HCT116 (cell line): ENCODE data around the gene CDC42BPA. TPM values are rescaled to one million over a fixed set of nuclear protein-coding genes. Genes with fewer than 3 reads are reported as not detected.

ENCODE experiments used
- ATAC-seq: fragments of 200-7000 bp; cut with Tn5 transposase; 2 replicates; pipeline ENCODE4 v1.9.1; 2020; ENCODE audit warnings: mild to moderate bottlenecking, moderate library complexity
- BruUV-seq: library from RNA; stranded (reverse); fragments of 400-500 nt; replicated peaks from 2 replicates; lab custom pipeline; 2021; lab: Mats Ljungman, UMichigan
- CTCF ChIA-PET: fragments of 300-600 bp; sonication (Branson Sonifier 250); formaldehyde crosslinking; loops from one replicate; lab custom pipeline; 2021; ENCODE audit warnings: antibody characterized with exemption; lab: Charles Lee
- POLR2A ChIA-PET: fragments of 300-600, 350-600 bp; sonication (Branson Sonifier 250); formaldehyde crosslinking; loops from one replicate; lab custom pipeline; 2021; ENCODE audit warnings: antibody characterized with exemption; lab: Charles Lee
- RAD21 ChIA-PET, 2 experiments: fragments of 300-600 bp; sonication (Branson Sonifier 250); formaldehyde crosslinking; loops; one replicate each; lab custom pipeline; 2023; ENCODE audit warnings: low total read pairs in 2 of 2; ENCODE audit not compliant: uncharacterized antibody in 2 of 2, unreplicated experiment in 2 of 2, low non-redundant PET in 1 of 2; lab: Charles Lee
- DNase-seq: peaks from one replicate; pipeline ENCODE4 v3.0.0-alpha.2; 2010; ENCODE audit warnings: low read depth, low spot score
- H2AFZ ChIP-seq: fragments of 200-600 bp; shearing (Covaris generic), sonication (generic); 2 replicates; pipeline ENCODE4 v1.6.1; 2017; ENCODE audit warnings: low read depth, mixed run types, mixed read lengths, antibody characterized with exemption, low read length; ENCODE audit not compliant: poor library complexity, severe bottlenecking
- H3K27ac ChIP-seq: 2 replicates; pipeline ENCODE4 v1.5.1; 2012; ENCODE audit warnings: low read depth, low read length
- H3K27me3 ChIP-seq: fragments of 200-600 bp; sonication (generic); 2 replicates; pipeline ENCODE4 v1.6.1; 2016; ENCODE audit warnings: mixed run types, low read length, mixed read lengths; ENCODE audit not compliant: insufficient read depth
- H3K36me3 ChIP-seq, 2 experiments: fragments of 200-500 bp in 1 of 2; fragments of 200-600 bp in 1 of 2; sonication (Bioruptor generic) in 1 of 2; sonication (generic) in 1 of 2; 2 replicates each; pipeline versions ENCODE4 v1.5.1 to v1.6.1; 2014 to 2016; ENCODE audit warnings: low read length in 2 of 2, inconsistent platforms in 1 of 2, mixed read lengths in 1 of 2, mixed run types in 1 of 2; ENCODE audit not compliant: insufficient read depth in 2 of 2, control insufficient read depth in 1 of 2
- H3K4me1 ChIP-seq, 2 experiments: fragments of 200-600 bp in 1 of 2; sonication (generic) in 1 of 2; 2 replicates each; pipeline versions ENCODE4 v1.5.1 to v1.6.1; 2012 to 2017; ENCODE audit warnings: low read length in 2 of 2, inconsistent platforms in 1 of 2, mild to moderate bottlenecking in 1 of 2, mixed read lengths in 1 of 2, mixed run types in 1 of 2, moderate library complexity in 1 of 2; ENCODE audit not compliant: insufficient read depth in 2 of 2, control insufficient read depth in 1 of 2
- H3K4me2 ChIP-seq: fragments of 200-600 bp; sonication (generic); 2 replicates; pipeline ENCODE4 v1.6.1; 2017; ENCODE audit warnings: mixed run types, low read length, mixed read lengths
- H3K4me3 ChIP-seq, 2 experiments: fragments of 200-600 bp in 1 of 2; sonication (generic) in 1 of 2; replicated peaks in 1 of 2; 2 replicates each; pipeline ENCODE4 v1.5.1; 2011 to 2016; ENCODE audit warnings: low read length in 2 of 2, control low read depth in 1 of 2, low read depth in 1 of 2, mild to moderate bottlenecking in 1 of 2, mixed read lengths in 1 of 2, mixed run types in 1 of 2
- H3K79me2 ChIP-seq: fragments of 200-600 bp; sonication (generic); 2 replicates; pipeline ENCODE4 v1.6.1; 2017; ENCODE audit warnings: mild to moderate bottlenecking, mixed run types, low read length, moderate library complexity, mixed read lengths; ENCODE audit not compliant: insufficient read depth
- H3K9ac ChIP-seq: fragments of 200-600 bp; sonication (generic); 2 replicates; pipeline ENCODE4 v1.6.1; 2016; ENCODE audit warnings: low read length, mixed read lengths
- H3K9me2 ChIP-seq: fragments of 200-600 bp; sonication (generic), shearing (Covaris generic); 2 replicates; pipeline ENCODE4 v1.6.1; 2017; ENCODE audit warnings: mixed run types, mild to moderate bottlenecking, moderate library complexity; ENCODE audit not compliant: insufficient read depth
- H3K9me3 ChIP-seq, 2 experiments: fragments of 200-500 bp in 1 of 2; fragments of 200-600 bp in 1 of 2; sonication (Bioruptor generic) in 1 of 2; sonication (generic) in 1 of 2; 2 replicates each; pipeline ENCODE4 v1.6.1; 2014 to 2017; ENCODE audit warnings: low read length in 2 of 2, mixed read lengths in 2 of 2, inconsistent platforms in 1 of 2, low read depth in 1 of 2, mild to moderate bottlenecking in 1 of 2, mixed run types in 1 of 2, moderate library complexity in 1 of 2; ENCODE audit not compliant: control insufficient read depth in 1 of 2, insufficient read depth in 1 of 2
- H4K20me1 ChIP-seq: fragments of 200-600 bp; sonication (generic), shearing (Covaris generic); 2 replicates; pipeline ENCODE4 v1.6.1; 2017; ENCODE audit warnings: mixed run types, mild to moderate bottlenecking, moderate library complexity; ENCODE audit not compliant: insufficient read depth
- ATF3 ChIP-seq: IDR thresholded peaks from 2 replicates; pipeline ENCODE4 v1.6.1; 2012
- EZH2 ChIP-seq: fragments of 200-600 bp; sonication (generic); IDR thresholded peaks from 2 replicates; pipeline ENCODE4 v1.6.1; 2017; ENCODE audit warnings: antibody characterized with exemption, mixed run types
- EZH2phosphoT487 ChIP-seq: fragments of 200-600 bp; IDR thresholded peaks from 2 replicates; pipeline ENCODE4 v1.6.1; 2018; ENCODE audit warnings: antibody characterized with exemption, borderline replicate concordance
- MAX ChIP-seq: IDR thresholded peaks from 2 replicates; pipeline ENCODE4 v1.6.1; 2012
- POLR2A ChIP-seq: IDR thresholded peaks from 2 replicates; pipeline ENCODE4 v1.7.0; 2011; ENCODE audit warnings: borderline replicate concordance; ENCODE audit not compliant: insufficient read depth, insufficient read length; ENCODE audit errors: extremely low read depth
- REST ChIP-seq: IDR thresholded peaks from 2 replicates; pipeline ENCODE4 v1.6.1; 2012; ENCODE audit warnings: low read depth
- SRF ChIP-seq: IDR thresholded peaks from 2 replicates; pipeline ENCODE4 v1.6.1; 2012; ENCODE audit warnings: low read depth
- YY1 ChIP-seq: IDR thresholded peaks from 2 replicates; pipeline ENCODE4 v1.6.1; 2011; ENCODE audit warnings: low read length, low read depth, moderate library complexity, mild to moderate bottlenecking; ENCODE audit not compliant: insufficient replicate concordance; ENCODE audit errors: extremely low read depth
- ZBTB33 ChIP-seq: IDR thresholded peaks from 2 replicates; pipeline ENCODE4 v1.6.1; 2011; ENCODE audit warnings: mild to moderate bottlenecking, low read length, moderate library complexity; ENCODE audit not compliant: insufficient replicate concordance; ENCODE audit errors: extremely low read depth
- ZNF274 ChIP-seq: fragments of 200-500 bp; sonication (Bioruptor generic); IDR thresholded peaks from 2 replicates; pipeline ENCODE4 v1.6.1; 2014; ENCODE audit warnings: mild to moderate bottlenecking, low read depth, low read length, inconsistent platforms
- intact Hi-C: fragments of 100-400 bp; cut with micrococcal nuclease; formaldehyde crosslinking; loops from 2 replicates; pipeline ENCODE4 v1.10.0; 2022
- total RNA-seq: library from RNA; stranded (reverse); gene quantifications from one replicate; pipeline ENCODE4 v1.2.1, GENCODE V29; 2021; ENCODE audit not compliant: unreplicated experiment

Gene CDC42BPA
- total RNA-seq, 1 experiment from 2014 or later = 44.0 TPM

GRCh38 chr1:226994586-226995364, 323.5 kb downstream of the CDC42BPA start:
- H3K27me3 ChIP-seq = no peaks in the 10 kb centered on the region
- H3K79me2 ChIP-seq = no peaks in the 10 kb centered on the region
- no peaks in the 10 kb centered on the region for H4K20me1 ChIP-seq
- H3K36me3 ChIP-seq = no peaks in the 10 kb centered on the region; a peak in 1 of 4 replicates
- BruUV-seq = no TSS peak
- no peak overlapping the region for H3K27ac ChIP-seq
- no peaks in the 10 kb centered on the region for H3K9me2 ChIP-seq
- H3K4me3 ChIP-seq = no peak overlapping the region
- TF ChIP-seq YY1 = no peak
- no peak for TF ChIP-seq POLR2A
- TF ChIP-seq ATF3 = no peak
- no peak for TF ChIP-seq EZH2
- no peak overlapping the region for H3K9ac ChIP-seq
- no peaks in the 10 kb centered on the region for H3K9me3 ChIP-seq
- DNase-seq (no peak), ATAC-seq (no peak)
- H3K4me1 ChIP-seq = no peaks in the 10 kb centered on the region
- RAD21 ChIA-PET = no interaction called here
- H2AFZ ChIP-seq = no peak overlapping the region
- intact Hi-C loops = no loop called here
- POLR2A ChIA-PET = no interaction called here
- CTCF ChIA-PET = no interaction called here
- no peak overlapping the region for H3K4me2 ChIP-seq

- CTCF ChIA-PET = no interaction called here
- Histone ChIP-seq H3K4me2 (no peak overlapping the region), H3K79me2 (no peaks in the 10 kb centered on the region), H2AFZ (no peak overlapping the region), H3K9me3 (no peaks in the 10 kb centered on the region), H3K36me3 (no peaks in the 10 kb centered on the region; a peak in 1 of 4 replicates), H3K9ac (no peak overlapping the region), H4K20me1 (no peaks in the 10 kb centered on the region), H3K27me3 (no peaks in the 10 kb centered on the region), H3K4me3 (no peak overlapping the region), H3K4me1 (no peaks in the 10 kb centered on the region), H3K27ac (no peak overlapping the region), H3K9me2 (no peaks in the 10 kb centered on the region)
- intact Hi-C loops = no loop called here
- RAD21 ChIA-PET = no interaction called here
- no TSS peak for BruUV-seq
- no peak for ATAC-seq
- POLR2A ChIA-PET = no interaction called here
- no peak for DNase-seq
- TF ChIP-seq YY1 = no peak
- TF ChIP-seq SRF = no peak
- no peak for TF ChIP-seq REST
- no peak for TF ChIP-seq ZNF274
- no peak for TF ChIP-seq ZBTB33
- no peak for TF ChIP-seq EZH2phosphoT487
- no peak for TF ChIP-seq MAX
Measured at GRCh38 chr1:226993814-226994585, 324.3 kb downstream of the CDC42BPA start.
